HFF-Myc (cell line): ENCODE data around the gene EPHA3.

ENCODE experiments used
- DNase-seq: peaks from one replicate; pipeline ENCODE4 v3.0.0-alpha.2; 2011; ENCODE audit warnings: low read depth; ENCODE audit errors: extremely low read depth
- H3K4me3 ChIP-seq: replicated peaks from 2 replicates; pipeline ENCODE4 v1.5.1; 2011; ENCODE audit warnings: low read depth, mild to moderate bottlenecking, control low read depth, low read length
- TF ChIP-seq, protein P1 (sequence below): IDR thresholded peaks from 2 replicates; pipeline ENCODE4 v1.5.1; 2012; ENCODE audit warnings: mild to moderate bottlenecking, low read depth, low read length, control low read depth; ENCODE audit errors: missing control alignments

Gene EPHA3

DNA sequence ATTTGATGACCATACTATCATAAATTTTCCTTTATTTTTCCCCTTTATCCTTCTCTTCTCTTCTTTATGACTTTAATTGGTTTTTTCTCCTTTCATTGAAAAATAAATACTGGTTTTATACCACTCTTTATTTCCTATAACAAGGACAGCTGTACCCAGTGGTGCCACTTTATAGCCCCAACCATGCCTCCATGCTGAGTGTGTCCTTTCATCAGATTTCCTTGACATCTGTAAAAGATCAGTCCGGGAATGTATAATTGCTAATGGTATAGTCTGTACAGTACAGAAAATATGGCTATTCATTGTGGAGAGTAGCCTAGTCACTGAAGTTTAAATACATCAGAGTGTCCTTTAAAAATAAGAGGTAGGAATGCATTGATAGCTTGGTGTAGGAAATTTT is 74.6 kb downstream of the EPHA3 start:
- DNase-seq = no peak
- TF ChIP-seq, protein P1, sequence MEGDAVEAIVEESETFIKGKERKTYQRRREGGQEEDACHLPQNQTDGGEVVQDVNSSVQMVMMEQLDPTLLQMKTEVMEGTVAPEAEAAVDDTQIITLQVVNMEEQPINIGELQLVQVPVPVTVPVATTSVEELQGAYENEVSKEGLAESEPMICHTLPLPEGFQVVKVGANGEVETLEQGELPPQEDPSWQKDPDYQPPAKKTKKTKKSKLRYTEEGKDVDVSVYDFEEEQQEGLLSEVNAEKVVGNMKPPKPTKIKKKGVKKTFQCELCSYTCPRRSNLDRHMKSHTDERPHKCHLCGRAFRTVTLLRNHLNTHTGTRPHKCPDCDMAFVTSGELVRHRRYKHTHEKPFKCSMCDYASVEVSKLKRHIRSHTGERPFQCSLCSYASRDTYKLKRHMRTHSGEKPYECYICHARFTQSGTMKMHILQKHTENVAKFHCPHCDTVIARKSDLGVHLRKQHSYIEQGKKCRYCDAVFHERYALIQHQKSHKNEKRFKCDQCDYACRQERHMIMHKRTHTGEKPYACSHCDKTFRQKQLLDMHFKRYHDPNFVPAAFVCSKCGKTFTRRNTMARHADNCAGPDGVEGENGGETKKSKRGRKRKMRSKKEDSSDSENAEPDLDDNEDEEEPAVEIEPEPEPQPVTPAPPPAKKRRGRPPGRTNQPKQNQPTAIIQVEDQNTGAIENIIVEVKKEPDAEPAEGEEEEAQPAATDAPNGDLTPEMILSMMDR = no peak
- H3K4me3 ChIP-seq = no peak overlapping the region

- DNase-seq = no peak
- TF ChIP-seq, protein P1 = no peak
- H3K4me3 ChIP-seq = no peak overlapping the region
Measured at GRCh38 chr3:89184151-89184995, 77.0 kb downstream of the EPHA3 start.

DNA sequence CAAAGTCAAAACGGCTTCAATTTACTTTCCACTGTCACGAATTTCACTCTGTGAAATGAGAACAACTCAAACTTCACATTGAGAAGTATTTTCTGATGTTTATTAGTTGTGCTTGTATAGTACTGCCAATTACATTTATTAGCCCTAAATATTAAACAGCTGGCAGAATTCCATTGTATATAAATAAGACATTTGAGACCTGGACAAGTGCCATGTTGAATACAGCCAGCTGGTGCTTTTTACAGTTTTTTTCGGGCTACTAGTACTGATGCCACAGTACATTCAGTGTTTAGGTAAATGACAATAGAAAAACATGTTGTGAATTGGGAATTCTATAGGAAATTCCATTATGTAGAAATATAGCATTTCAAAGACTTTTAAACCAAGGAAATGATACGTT is 79.0 kb downstream of the EPHA3 start:
- DNase-seq = no peak

DNA sequence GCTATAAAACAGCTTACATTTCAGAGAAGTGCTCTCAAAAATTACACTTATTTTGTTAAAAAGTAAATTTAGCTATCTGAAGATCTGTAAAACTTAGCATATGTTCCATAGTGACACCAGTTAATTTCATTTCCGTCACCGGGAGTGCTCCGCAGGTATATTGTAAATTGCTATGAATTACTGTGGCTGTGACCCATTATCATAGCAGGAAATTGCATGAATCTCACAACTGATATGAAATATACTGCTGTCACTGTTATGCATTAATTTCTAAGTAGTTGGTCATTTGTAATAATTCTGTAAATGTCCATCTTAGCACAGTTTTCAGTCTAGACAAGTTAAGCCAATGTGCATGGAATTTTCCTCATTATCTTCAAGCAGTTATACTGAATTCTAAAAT is 91.2 kb downstream of the EPHA3 start:
- TF ChIP-seq, protein P1 = no peak
- no peak for DNase-seq
- no peak overlapping the region for H3K4me3 ChIP-seq

More for the DNA sequence above, 79.0 kb downstream of the EPHA3 start:
- H3K4me3 ChIP-seq = no peak overlapping the region
- TF ChIP-seq, protein P1 = no peak

DNA sequence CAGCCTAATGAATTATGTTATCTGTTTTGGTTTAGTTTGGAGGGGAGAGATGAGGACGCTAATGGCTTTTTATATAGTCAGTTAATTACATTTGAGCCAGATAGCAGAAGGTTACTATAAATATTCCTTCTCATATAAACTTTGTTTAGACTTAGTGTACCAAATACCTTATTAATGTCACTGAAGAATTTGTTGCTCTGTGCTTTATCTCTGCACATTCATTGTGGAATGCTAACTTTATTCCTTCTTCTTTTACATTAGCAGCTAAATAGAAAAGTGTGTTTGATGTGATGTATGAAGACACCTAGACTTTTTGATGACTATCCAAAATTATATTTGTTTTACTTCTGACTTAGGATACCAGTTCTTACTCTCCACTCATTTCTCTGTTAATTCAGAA is 105.2 kb downstream of the EPHA3 start:
- DNase-seq = no peak
- H3K4me3 ChIP-seq = no peak overlapping the region
- TF ChIP-seq, protein P1 = no peak

- DNase-seq = no peak
- no peak overlapping the region for H3K4me3 ChIP-seq
- TF ChIP-seq, protein P1 = no peak
Measured at GRCh38 chr3:89216016-89216739, 108.8 kb downstream of the EPHA3 start.
